GM21360 (cell line): ENCODE results near the gene REG1B.

Experiments
- ATAC-seq: cut with Tn5 transposase; IDR thresholded peaks from one replicate; pipeline ENCODE4 v1.9.1; 2021; ENCODE audit warnings: mild to moderate bottlenecking, moderate library complexity; ENCODE audit not compliant: unreplicated experiment

Gene REG1B, protein sequence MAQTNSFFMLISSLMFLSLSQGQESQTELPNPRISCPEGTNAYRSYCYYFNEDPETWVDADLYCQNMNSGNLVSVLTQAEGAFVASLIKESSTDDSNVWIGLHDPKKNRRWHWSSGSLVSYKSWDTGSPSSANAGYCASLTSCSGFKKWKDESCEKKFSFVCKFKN

DNA sequence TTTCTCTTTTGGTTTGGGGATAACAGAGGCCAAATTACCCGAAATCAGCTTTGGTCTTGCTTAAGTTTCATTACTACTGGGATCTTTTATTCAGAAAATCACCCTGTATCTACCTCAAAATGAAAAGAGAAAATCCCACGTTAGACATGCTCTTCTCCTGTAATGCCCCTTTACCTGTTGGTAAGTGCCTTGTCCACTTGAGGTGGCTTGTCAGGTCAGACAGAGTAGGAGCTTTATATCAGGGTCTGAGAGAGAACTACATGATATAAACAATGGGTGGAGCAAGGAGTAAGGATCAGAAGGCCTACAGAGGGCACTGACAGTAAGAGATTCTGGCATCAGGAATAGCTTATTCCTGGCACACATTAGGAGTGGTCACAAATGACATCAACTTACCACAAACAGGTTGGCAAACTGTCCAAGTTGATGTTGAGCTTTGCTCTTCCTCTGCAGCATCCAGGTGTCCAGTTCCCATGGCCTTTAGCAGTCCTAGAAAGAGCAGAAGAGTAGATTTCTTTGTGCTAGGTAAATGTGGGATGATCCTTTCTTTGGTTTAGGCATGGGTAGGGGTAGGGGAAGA, at the start of gene REG1B:
TSS of gene REG1B (minus strand) at position 209 of the 580 bp plus-strand sequence. CDS start 381 bp downstream, outside the sequence.
- no peak for ATAC-seq

DNA sequence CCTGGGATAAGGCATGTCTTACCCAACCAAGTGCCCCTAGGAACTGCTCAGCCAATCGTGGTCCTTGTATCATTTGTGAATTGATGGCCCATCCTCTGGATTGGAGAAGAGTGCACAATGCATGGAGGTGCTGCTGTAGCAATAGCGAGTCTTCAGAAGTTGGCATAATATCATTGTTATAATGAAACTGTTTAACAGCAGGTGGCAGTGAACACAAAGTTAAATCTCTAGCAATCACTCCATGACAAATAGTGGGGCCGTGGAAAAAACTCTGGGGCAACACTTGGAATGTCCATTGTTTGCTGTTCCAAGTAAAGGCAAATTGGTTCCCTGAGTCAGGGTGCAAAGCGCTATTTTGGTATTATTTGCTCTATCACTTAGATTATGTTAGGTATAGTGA, 43.9 kb upstream of the REG1B start:
- ATAC-seq = no peak

DNA sequence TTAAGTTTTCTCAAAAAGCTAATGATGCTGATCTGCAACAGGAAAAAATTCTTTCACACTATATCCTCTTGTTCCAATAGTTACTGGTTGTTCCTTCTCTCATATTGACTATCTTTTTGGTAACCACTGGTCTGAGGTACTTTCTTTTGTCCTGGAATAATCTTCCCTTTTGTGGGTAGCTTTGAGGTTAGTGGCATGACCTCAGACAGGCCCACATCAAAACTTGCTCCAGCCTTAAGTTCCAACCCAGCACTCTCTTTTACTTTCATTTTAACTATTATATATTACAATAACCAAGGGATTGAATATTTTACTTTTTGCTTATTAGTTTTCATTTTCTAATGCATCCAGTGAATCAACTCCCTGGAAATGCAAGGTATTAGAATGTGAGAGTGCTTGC, 42.0 kb upstream of the REG1B start:
- ATAC-seq = no peak

DNA sequence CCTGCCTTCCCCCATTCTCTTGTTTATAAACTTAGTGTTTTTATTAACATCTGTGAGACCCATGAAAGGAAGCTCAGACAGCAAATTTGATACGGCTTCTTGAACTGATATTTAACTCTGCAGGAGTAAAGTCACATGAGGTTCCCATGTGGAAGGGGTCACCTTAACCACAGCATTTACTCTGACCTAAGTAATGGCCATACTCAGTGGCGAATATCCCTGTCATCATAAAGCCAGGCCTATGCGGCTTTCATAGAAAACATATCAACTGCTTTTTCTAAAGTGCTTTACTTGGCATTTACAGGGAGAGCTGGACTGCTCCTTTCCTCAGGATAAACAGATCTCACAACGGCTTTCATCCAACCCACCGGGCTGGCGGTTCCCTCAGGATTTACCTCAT, 41.5 kb upstream of the REG1B start:
- no peak for ATAC-seq

DNA sequence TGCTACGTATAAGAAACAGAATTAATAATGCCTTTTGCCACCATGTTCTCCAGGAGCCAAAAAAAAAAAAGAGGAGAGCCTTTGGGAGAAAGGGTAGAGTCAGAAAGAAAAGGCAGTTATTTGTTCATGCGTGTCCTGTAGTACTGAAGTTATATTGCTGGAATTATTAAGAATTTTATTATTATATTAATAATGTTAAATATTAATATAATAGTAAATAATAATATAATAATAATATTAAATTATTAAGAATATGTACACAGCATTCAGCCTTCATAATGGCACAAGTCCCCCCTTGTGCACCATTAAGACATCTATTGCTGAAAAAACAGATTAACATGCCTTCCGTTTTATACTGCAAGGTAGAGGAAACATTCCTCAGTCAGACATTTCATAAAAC, 40.6 kb upstream of the REG1B start:
- ATAC-seq = no peak

DNA sequence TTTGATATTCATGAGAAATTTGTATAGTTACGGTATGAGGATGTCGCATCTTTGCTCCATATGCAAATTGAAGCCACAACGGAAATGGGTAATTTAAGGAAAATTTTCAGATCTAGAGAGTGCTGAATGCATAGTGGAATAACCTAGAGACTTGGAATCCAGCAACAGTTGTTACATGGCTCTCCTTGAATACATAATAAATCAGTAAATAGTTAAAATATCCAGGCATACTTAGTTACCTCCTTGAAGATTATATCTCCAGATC, 37.9 kb upstream of the REG1B start:
- ATAC-seq = no peak

DNA sequence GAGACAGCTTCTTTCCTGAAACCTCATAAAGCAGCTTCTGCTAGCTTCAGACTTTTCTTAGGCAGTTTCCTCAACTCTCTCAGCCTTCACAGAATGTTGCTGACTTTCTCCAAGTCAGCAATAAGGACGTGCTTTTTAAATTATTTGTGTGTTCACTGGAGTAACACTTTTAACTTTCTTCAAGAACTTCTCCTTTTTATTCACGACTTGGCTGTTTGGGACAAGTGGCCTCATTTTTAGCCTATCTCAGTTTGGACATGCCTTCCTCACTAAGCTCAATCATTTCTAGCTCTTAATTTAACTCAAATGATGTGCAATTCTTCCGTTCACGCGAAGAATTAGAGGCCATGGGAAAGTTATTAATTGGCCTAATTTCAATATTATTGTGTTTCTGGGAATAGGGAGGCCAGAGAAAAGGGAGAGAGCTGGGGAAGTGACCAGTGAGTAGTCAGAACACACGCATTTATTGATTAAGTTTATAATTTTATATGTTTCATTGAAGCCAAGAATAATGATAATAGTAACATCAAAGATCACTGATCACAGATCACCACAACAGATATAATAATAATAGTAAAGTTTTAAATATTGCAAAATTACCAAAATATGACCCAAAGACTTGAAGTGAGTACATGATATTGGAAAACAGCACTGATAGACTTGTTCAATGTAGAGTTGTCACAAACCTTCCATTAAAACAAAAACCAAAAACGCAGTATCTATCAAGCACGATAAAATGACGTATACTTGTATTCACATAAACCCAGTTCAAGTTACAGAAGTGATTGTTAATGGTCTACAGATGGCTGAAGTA, 37.3 kb upstream of the REG1B start:
- ATAC-seq = no peak

DNA sequence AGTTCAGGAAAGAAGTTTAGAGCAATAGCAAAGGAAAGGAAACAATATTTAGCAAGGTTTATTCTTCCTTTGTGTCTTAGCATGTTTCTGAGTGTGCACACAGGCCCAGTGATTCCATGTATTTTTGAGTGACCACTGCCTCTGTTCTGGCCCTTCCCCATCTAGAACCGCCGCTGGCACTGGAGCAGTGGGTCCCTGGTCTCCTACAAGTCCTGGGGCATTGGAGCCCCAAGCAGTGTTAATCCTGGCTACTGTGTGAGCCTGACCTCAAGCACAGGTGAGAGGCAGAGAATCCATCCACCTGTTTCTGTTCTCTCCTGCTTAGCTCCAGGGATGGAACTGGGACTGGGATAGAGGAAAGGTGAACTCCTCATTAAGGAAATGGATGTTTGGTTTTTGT, 34.9 kb upstream of the REG1B start:
- ATAC-seq = no peak

DNA sequence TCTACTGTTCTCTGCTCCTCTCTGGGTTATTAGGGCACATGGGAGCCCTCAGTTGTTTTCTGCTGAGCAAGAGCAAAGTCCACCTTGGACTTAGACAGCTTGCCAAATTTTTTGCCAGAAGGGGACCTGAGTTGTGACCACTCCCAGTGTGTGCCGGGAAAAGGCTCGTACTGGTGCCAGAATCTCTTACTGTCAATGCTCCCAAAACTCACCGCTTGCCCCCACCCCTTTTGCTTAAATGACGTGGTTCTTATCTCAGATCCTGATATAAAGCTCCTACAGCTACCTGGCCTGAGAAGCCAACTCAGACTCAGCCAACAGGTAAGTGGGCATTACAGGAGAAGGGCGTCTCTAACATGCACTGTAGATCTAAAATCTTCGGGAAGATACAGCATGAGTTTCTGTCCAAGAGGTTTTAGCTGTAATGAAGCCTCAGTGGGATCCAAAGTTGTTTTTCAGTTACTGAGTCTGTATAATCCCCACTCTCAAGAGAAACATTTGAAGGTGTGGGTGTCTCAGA, 32.5 kb upstream of the REG1B start, which contains the start of gene REG1A:
TSS of gene REG1A (plus strand) at position 295 of the 520 bp plus-strand sequence. CDS start 374 bp downstream, outside the sequence.
- ATAC-seq = no peak

DNA sequence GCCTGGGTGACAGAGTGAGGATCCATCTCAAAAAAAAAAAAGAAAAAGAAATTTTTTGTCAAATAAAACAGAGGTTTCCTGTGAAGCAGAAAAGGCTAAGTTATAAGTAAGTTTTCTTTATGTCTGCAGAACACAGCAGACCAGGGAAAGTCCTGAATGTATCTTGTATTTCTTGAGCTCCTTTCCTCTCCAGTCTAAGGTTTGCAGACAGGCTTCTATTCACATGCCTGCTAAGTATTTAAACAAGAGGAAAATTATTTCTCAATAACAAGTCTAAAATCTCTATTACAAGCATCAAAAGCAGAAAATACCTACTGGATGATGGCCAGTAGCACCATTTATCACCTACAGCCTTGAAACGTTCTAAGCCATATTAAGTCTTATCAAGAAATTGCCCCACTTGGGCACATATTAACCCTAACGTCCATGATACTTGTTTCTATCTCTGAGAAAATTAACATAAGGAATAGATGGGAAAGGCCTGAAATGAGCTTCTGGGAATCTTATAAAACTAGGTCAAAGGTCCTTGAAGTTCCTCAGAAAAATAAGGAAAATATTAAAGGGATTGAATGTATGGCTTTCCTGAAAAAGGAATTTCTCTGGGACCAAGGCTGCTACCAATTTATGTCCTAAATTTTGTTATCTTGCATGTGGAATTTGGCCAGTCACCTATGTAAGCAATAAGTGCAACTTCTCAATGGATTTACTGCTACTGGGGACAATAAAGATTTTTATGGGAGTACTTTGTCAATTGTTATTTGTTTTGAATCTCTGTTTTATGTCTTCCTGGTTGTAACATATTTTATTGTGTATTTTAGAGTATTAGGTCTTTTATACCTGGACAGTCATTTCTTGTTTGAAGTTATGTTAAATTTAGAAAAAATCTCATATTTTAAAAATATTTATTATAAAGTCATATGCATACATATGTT, 29.5 kb upstream of the REG1B start:
- ATAC-seq = no peak

DNA sequence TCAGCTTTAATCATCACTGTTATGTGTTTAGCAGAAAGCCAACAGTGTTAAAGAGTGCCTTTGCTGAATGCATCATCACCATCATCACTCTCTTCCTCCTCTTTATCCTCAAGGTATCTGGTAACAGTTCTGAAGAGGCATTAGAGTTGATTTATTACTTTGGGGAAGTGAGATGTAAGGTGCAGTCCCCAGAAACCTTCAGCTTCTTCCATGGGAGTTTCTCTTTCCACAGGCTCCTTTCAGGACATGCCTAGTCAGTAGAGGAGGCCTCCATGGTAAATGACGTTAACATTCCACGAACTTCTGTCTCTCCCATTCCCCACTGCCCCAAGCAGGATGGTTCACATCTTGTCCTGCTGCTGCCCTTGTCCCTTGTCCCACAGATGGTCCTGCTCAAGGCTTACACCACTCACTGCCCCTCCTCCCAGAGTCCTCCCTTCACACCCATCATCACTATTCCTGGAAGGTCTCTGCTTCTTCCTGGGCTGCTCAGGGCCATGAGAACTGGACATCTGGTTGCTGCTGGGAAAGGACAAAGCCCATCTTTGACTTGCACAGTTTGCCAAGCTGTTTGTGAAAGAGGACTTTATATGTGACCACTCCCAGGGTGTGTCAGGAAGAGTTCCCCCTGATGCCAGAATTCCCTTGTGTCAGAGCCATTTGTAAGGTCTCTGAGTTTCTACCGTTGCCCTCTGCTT, 27.2 kb upstream of the REG1B start:
- ATAC-seq = no peak

DNA sequence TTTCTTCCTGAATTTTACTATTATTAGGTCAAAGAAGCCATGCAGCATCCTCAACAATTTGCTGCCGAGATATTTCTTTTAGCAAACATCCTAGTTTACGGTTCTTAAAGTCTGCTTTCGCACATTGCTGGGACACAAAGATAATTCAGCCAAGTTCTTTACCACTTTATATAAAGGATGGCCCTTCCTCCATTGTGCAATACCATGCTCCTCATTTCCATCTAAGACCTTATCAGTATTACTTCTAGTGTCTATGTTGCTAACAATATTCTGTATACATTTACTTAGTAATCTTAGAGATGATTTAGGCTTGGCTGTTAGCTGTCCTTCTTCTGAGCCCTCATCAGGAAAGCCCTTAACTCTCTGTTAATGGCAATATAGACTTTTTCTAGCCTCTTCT, 24.5 kb upstream of the REG1B start:
- ATAC-seq = no peak

DNA sequence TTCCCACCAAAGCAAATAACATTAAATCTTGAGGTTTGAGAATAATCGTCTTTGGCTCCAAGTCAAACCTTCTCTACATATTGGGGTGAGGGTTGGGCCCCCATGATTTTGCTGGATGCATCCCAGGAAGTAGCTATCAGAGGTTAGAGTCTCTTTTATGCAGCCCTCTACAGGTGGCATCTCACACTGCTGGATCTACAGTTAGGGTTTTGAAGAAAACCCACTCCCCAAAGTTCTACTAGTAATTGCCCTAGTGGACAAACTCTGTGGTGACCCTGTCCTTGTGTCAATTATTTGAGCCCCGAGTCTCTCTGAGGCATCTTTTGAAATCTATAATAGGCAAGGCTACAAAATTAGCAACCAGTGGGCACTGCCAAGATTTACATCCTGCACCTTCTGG, 17.5 kb upstream of the REG1B start:
- no peak for ATAC-seq

DNA sequence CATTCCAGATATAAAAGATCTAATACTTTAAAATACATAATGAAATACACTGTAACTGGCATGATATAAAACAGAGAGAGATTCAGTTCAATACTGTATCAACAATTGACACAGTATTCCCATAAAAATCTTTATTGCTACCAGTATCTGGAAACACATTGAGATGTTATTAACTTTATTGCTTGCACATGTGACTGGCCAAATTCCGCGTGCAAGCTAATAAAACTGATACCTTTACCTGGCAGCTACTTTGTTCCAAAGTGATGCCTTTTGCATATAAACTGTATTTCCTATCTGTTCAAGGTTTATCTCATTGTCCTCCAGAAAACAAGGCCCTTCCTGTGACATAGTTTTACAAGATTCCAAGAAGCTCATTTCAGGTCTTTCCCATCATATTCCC, 15.4 kb upstream of the REG1B start:
- no peak for ATAC-seq

DNA sequence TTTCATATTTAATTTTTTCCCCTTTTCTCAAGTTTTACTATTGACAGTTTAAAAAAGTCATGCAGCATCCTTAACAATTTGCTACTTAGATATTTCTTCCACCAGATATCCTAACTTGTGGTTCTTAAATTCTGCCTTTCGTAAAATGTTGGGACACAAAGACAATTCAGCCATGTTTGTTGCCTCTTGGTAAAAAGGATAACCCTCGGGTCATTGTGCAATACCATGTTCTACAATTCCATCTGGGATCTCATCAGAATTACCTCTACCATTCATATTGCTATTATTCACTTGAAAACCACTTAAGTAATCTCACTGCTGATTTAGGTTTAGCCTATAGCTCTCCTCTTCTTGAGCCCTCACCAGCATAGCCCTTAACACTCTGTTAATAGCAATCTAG, 13.2 kb upstream of the REG1B start:
- no peak for ATAC-seq

DNA sequence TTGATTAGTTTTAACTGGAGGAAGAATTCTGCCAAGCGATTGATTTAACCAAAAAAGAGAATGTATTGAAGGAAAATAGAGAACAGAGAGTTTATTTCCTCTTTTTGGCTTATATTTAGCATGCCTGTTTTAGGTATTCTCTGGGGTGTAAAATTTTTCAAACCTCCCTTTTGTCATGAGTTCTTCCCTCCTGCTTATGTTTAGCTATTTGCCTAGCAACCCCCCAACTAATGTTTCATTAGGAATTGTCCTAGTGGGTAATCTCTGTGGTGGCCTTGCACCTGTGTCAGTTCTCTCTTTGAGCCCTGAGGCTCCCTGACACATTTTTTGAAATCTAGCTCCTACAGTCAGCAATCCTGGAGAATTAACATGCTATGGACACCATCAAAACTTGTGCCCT, 12.5 kb upstream of the REG1B start:
- ATAC-seq = no peak

DNA sequence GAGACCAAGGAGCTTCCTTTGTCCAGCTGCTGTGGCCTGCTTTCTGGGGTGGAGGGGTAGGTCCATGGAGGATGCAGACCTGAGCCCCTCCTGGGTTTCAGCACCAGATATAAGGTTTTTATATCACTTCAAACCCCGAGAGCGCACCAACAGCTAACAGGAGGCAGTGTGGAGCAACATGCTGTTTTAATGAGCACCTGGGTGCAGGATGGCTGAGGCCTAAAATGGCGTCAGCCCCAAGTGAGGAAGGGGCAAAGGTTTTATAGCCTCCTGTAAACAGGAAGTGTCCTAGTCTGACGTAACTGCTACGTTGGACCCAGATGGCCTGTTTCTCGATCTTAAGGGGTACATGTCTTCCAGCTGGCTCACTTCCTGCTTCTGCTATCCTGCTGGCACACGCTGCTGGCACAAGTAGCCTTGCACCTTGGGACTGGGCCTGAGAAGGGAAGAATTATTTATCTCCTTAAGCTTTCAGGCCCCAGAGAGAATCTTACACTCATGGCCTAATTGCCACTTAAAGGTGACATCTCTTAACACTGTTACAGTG, 11.4 kb upstream of the REG1B start:
- ATAC-seq = no peak

DNA sequence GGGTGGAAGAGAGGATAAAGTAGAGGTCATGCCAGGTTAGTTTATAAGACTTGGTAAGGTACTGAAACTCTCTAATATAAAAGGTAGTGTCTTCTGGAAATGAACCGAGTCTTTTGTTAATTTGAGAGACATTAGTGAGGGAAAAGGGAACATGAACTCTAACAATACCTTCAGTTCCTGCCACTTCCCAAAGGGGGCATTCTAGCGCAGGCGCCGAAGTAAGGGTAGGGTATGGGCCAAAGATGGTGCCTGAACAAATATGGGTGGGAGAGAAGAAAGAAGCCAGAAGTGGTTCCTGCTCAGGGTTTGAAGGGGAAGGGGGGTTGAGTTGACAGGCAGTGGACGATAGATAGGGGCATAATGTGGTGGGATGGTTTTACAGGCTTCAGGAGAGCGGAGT, 10.1 kb upstream of the REG1B start:
- ATAC-seq = no peak

DNA sequence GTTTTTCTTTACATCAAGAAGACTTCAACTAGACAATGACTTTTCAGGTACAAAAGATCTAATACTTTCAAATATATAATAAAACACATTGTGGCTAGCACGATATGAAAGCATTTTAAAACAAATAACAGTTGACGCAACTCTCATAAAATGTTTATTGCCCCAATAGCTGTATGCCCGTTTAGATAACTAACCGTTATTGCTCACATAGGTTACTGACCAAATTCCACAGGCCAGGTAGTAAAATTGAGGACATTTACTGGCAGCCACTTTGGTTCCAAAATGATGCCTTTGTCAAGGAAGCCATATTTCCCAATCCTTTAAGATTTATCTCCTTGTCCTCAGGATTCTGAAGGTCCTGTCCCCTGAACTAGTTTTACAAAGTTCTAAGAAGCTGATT, 2.9 kb upstream of the REG1B start:
- no peak for ATAC-seq

DNA sequence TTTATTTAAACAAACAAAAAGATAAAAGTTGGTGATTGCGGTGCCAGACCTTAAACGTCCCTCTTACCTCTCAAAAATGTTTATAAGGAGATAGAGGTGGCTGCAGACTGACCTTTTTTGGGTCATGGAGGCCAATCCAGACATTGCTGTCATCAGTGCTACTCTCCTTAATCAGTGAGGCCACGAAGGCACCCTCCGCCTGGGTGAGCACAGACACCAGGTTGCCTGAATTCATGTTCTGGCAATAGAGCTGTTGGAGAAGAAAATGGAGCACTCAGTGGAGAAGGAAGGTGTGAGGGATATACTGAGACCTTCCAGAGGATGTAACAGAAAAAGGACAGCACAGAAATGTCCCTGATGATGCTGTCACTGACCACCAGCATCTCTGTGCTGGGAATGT, 1.5 kb downstream of the REG1B start:
- no peak for ATAC-seq
